ENCODE measurements around the gene RAB26. TPM values are rescaled to one million over a fixed set of nuclear protein-coding genes. Genes with fewer than 3 reads are reported as not detected.

RAB26 gene
- total and polyA plus RNA-seq, 2 of the 13 experiments (the other 11 are each of a cell fraction or from before 2014, with no cell fraction given) = 0.86 to 3.6 TPM

- no peak for TF ChIP-seq ZNF280D (CRISPR knock-in tag; IDR thresholded peaks at IDR 0.05)
- no peak for TF ChIP-seq NPAS2 (CRISPR knock-in tag; IDR thresholded peaks at IDR 0.05; ENCODE audit: borderline replicate concordance)
- TF ChIP-seq KLF11 (CRISPR knock-in tag; IDR thresholded peaks at IDR 0.05) = no peak
- peak; percentile 47; the same call in 1 of the 2 replicates for TF ChIP-seq KAT8 (CRISPR knock-in tag; IDR thresholded peaks at IDR 0.05)
- no peak for TF ChIP-seq ZBTB44 (CRISPR knock-in tag; IDR thresholded peaks at IDR 0.05)
- TF ChIP-seq KLF9 (CRISPR knock-in tag; IDR thresholded peaks at IDR 0.05; ENCODE audit: low read depth) = no peak
- TF ChIP-seq MEF2D (CRISPR knock-in tag; IDR thresholded peaks at IDR 0.05) = no peak
- no peak for TF ChIP-seq SETDB1 (CRISPR knock-in tag; IDR thresholded peaks at IDR 0.05; ENCODE audit: borderline replicate concordance)
- TF ChIP-seq ZNF138 (CRISPR knock-in tag; IDR thresholded peaks at IDR 0.05; ENCODE audit: low read depth) = no peak
- no peak for TF ChIP-seq ZNF773 (CRISPR knock-in tag; IDR thresholded peaks at IDR 0.05; ENCODE audit: borderline replicate concordance)
- TF ChIP-seq SYNCRIP (IDR thresholded peaks at IDR 0.05; ENCODE audit: insufficient read depth, low read depth, low read length) = no peak
- TF ChIP-seq HOXA9 (CRISPR knock-in tag; IDR thresholded peaks at IDR 0.05; ENCODE audit: borderline replicate concordance) = no peak
- TF ChIP-seq HMGA1 (CRISPR knock-in tag; conservative IDR thresholded peaks at IDR 0.05) = no peak
- TF ChIP-seq ZNF260 (CRISPR knock-in tag; IDR thresholded peaks at IDR 0.05; ENCODE audit: borderline replicate concordance, low read depth) = no peak
- peak; percentile 77 for TF ChIP-seq SIN3A (IDR thresholded peaks at IDR 0.05; ENCODE audit: borderline replicate concordance, low read depth, low read length)
- TF ChIP-seq ZNF678 (CRISPR knock-in tag; IDR thresholded peaks at IDR 0.05) = no peak
- no peak for TF ChIP-seq CHCHD3 (CRISPR knock-in tag; IDR thresholded peaks at IDR 0.05)
- no peak for TF ChIP-seq ZNF615 (CRISPR knock-in tag; IDR thresholded peaks at IDR 0.05; ENCODE audit: borderline replicate concordance)
- TF ChIP-seq ZNF572 (CRISPR knock-in tag; IDR thresholded peaks at IDR 0.05) = no peak
- no peak for TF ChIP-seq ZNF3 (CRISPR knock-in tag; IDR thresholded peaks at IDR 0.05)
- TF ChIP-seq ZNF670 (CRISPR knock-in tag; IDR thresholded peaks at IDR 0.05; ENCODE audit: borderline replicate concordance) = no peak
- no peak for TF ChIP-seq MZF1 (CRISPR knock-in tag; IDR thresholded peaks at IDR 0.05; ENCODE audit: borderline replicate concordance)
- TF ChIP-seq DNMT1 (CRISPR knock-in tag; IDR thresholded peaks at IDR 0.05) = no peak
- no peak for TF ChIP-seq ATF5 (CRISPR knock-in tag; IDR thresholded peaks at IDR 0.05; ENCODE audit: low read depth)
- TF ChIP-seq XRCC5 (optimal IDR thresholded peaks at IDR 0.05; ENCODE audit: low read length) = peak; percentile 15
- TF ChIP-seq ZNF7 (CRISPR knock-in tag; IDR thresholded peaks at IDR 0.05) = no peak
These were observed at the start of gene RAB26 (continued) for GRCh38 chr16:2147981-2148671.
